Measurements from ENCODE around the gene GC. TPM values are rescaled to one million over a fixed set of nuclear protein-coding genes. Genes with fewer than 3 reads are reported as not detected.

The GC gene
- total RNA-seq, 1 donor from 2014 or later = not detected

GRCh38 chr4:71772592-71772991, 11.3 kb downstream of the GC start:
- Mint-ChIP-seq H3K27ac (no peak overlapping the region), H3K27me3 (ENCODE audit: low read depth) (no peaks in the 10 kb centered on the region), H3K4me1 (peaks cover 6% of the 10 kb centered on the region), H3K4me3 (no peak overlapping the region), H3K9me3 (no peaks in the 10 kb centered on the region), H3K36me3 (no peaks in the 10 kb centered on the region)
- DNase-seq (ENCODE audit: low spot score in 2 of 2, unreplicated experiment in 2 of 2) = no peak
- TF ChIP-seq CTCF (IDR thresholded peaks at IDR 0.05; ENCODE audit: unreplicated experiment) = no peak

GRCh38 chr4:71771613-71772012, 12.3 kb downstream of the GC start:
- no peak for TF ChIP-seq CTCF (IDR thresholded peaks at IDR 0.05; ENCODE audit: unreplicated experiment)
- H3K4me3 Mint-ChIP-seq = no peak overlapping the region
- peaks cover 11% of the 10 kb centered on the region for H3K4me1 Mint-ChIP-seq
- no peaks in the 10 kb centered on the region for H3K27me3 Mint-ChIP-seq (ENCODE audit: low read depth)
- no peaks in the 10 kb centered on the region for H3K36me3 Mint-ChIP-seq
- no peak overlapping the region for H3K27ac Mint-ChIP-seq
- no peak for DNase-seq (ENCODE audit: low spot score in 2 of 2, unreplicated experiment in 2 of 2)
- H3K9me3 Mint-ChIP-seq = no peaks in the 10 kb centered on the region

GRCh38 chr4:71769434-71769833, 14.4 kb downstream of the GC start:
- TF ChIP-seq CTCF (IDR thresholded peaks at IDR 0.05; ENCODE audit: unreplicated experiment) = no peak

GRCh38 chr4:71768123-71768522, 15.8 kb downstream of the GC start:
- TF ChIP-seq CTCF (IDR thresholded peaks at IDR 0.05; ENCODE audit: unreplicated experiment) = no peak
- no peaks in the 10 kb centered on the region for H3K9me3 Mint-ChIP-seq
- H3K4me1 Mint-ChIP-seq = peaks cover 11% of the 10 kb centered on the region
- no peak for DNase-seq (ENCODE audit: low spot score in 2 of 2, unreplicated experiment in 2 of 2)
- no peaks in the 10 kb centered on the region for H3K27me3 Mint-ChIP-seq (ENCODE audit: low read depth)
- H3K36me3 Mint-ChIP-seq = no peaks in the 10 kb centered on the region
- H3K4me3 Mint-ChIP-seq = no peak overlapping the region
- H3K27ac Mint-ChIP-seq = no peak overlapping the region

More at GRCh38 chr4:71769434-71769833, 14.4 kb downstream of the GC start:
- Mint-ChIP-seq H3K9me3 (no peaks in the 10 kb centered on the region), H3K27me3 (ENCODE audit: low read depth) (no peaks in the 10 kb centered on the region), H3K4me3 (no peak overlapping the region), H3K27ac (no peak overlapping the region), H3K4me1 (peaks cover 11% of the 10 kb centered on the region), H3K36me3 (no peaks in the 10 kb centered on the region)
- no peak for DNase-seq (ENCODE audit: low spot score in 2 of 2, unreplicated experiment in 2 of 2)

GRCh38 chr4:71765821-71766383, 18.0 kb downstream of the GC start:
- peaks cover 15% of the 10 kb centered on the region for H3K9me3 Mint-ChIP-seq
- H3K36me3 Mint-ChIP-seq = no peaks in the 10 kb centered on the region
- no peak overlapping the region for H3K4me3 Mint-ChIP-seq
- H3K4me1 Mint-ChIP-seq = peaks cover 11% of the 10 kb centered on the region
- H3K27ac Mint-ChIP-seq = no peak overlapping the region
- no peak for DNase-seq (ENCODE audit: low spot score in 2 of 2, unreplicated experiment in 2 of 2)
- TF ChIP-seq CTCF (IDR thresholded peaks at IDR 0.05; ENCODE audit: unreplicated experiment) = no peak
- no peaks in the 10 kb centered on the region for H3K27me3 Mint-ChIP-seq (ENCODE audit: low read depth)

GRCh38 chr4:71765350-71765749, 18.5 kb downstream of the GC start:
- peaks cover 11% of the 10 kb centered on the region for H3K4me1 Mint-ChIP-seq
- no peaks in the 10 kb centered on the region for H3K36me3 Mint-ChIP-seq
- TF ChIP-seq CTCF (IDR thresholded peaks at IDR 0.05; ENCODE audit: unreplicated experiment) = no peak
- no peak overlapping the region for H3K4me3 Mint-ChIP-seq
- peaks cover 19% of the 10 kb centered on the region for H3K9me3 Mint-ChIP-seq
- DNase-seq (ENCODE audit: low spot score in 2 of 2, unreplicated experiment in 2 of 2) = no peak
- H3K27ac Mint-ChIP-seq = no peak overlapping the region
- H3K27me3 Mint-ChIP-seq (ENCODE audit: low read depth) = no peaks in the 10 kb centered on the region
